ENCODE data around the gene FAAP20.

Gene FAAP20

DNA sequence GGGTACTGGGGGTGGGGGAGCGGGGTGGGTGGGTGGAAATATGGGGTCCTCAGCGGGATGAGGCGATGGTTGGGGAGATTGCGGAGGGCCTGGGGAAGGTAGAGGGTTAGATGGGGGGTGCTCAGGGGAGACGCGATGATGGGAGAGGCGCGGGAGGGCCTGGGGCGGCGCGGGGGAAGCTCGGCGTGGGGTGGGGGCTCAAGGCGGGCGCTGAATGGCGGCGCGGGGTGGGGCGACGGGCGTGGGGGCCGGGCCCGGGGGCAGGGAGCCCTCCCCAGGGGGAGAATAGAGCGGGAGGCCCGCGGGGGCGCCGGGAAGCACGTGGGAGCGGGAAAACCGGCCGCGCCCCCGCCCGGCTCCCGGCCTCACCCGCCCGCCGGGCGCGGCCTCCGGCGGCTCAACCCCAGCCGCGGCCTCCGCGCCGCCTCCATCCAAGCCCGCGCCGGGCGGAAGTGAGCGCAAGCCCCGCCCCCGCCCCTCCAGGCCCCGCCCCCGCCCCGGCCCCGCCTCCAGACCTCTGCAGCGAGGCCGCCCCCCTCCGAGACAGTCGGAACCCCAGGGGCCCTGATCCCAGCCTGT, at the start of gene FAAP20:
FAAP20 (minus strand) TSS at position 454 of the 579 bp plus-strand sequence; CDS start at position 431, 23 bp downstream.
- peak in 1 of 2 donors; percentile 96 for DNase-seq

DNA sequence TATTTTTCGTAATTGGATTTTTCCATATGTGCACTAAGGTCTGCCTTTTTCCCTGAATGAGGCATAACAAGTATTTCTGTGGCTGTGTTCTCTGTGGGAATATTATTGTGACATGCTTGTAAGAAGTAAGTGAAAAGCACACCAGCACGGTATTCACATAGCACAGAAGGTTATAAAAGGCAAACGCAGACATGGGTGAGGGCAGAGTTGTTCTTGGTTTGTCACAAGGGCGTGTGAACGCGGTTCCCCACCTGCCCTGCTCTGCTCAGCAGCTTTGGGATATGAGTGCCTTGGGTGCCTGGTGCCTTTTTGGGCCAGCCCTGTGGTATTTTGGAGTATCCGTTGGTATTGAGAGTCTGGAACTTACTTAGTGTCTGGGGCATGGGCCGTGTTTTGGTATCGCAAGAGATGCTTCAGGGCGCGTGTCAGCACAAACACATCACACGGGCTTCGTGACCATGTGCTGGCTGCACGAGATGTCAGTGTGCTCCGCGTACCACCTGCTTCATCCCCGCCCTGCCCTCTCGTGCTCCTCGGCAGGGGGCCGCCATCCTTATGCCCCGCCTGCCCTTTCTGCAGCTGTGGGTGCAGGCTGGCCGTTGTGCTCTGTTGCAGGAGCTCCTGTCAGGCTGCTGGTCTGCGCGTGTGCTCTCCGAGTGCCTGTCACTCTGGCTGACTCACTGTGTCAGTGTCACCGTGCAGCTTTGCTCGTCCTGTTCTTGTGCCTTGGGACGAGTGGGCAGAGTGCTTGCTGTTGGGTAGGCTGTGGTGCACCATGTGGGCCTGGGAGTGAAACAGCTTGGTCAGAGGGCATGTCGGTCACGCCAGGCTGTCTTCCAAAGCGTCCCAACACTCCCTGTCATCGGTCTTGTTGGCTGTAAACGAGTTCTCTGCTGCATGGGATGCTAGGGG, 48.5 kb upstream of the FAAP20 start:
- no peak for DNase-seq

DNA sequence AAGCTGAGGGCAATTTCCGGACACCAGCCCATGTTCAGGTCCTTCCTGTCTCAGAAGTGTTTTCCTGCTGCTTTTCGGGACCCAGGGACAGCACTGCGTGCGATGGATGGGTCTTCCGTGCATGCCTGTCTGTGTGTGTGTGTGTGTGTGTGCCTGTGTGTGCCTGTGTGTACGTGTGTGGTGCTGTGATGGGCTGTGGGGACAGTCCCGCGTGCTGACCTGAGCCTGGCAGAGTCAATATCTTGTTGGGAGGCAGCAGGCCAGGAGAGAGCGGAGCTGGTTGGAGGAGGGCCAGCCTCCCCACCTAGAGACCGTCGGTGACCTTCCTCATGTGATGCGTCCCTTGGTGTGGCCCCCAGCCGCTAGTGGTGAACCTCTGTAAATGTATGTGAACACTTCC, 47.2 kb upstream of the FAAP20 start:
- no peak for DNase-seq

DNA sequence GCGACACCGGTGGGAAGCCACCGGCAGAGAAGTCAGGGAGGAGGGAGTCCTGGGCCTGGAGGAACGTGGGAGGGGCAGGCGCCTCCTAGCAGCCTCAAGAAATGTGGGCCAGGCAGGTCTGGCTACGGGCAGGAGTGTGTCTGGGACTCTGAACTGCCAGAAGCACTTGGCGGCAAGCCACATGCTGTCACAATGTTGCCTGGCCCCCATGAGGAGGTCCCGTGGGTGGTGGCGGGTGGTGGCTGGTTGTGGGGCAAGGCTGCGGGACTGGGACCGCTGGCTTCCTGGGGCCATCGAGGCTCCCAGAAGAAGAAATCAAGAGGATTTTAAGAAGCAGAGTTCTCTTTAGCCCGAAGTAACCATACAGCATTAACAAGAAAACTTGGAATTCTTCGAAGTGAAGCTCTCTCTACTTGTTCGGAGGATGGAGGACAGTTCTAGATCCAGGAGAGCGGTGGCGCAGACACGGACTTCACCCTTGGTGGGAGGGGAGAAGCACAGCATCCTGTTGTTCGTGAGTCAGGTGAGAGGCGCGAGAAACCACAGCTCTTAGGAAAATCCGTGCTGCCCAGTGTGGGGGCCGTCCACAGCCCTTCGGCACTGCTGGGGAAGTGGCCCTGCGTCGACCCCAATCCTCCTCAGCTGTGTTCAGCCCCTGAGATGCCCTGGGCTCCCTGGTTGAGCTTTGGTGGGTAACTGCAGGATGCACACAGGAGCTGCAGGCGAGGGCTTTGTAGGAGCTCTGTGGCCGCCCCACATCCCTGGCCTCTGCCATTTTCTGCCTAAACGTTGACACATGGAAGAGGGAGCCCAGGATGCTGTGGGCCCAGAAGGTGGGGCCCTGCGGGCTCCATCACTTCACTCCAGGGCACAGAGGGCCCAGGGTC, 45.9 kb upstream of the FAAP20 start:
- DNase-seq: no peak

DNA sequence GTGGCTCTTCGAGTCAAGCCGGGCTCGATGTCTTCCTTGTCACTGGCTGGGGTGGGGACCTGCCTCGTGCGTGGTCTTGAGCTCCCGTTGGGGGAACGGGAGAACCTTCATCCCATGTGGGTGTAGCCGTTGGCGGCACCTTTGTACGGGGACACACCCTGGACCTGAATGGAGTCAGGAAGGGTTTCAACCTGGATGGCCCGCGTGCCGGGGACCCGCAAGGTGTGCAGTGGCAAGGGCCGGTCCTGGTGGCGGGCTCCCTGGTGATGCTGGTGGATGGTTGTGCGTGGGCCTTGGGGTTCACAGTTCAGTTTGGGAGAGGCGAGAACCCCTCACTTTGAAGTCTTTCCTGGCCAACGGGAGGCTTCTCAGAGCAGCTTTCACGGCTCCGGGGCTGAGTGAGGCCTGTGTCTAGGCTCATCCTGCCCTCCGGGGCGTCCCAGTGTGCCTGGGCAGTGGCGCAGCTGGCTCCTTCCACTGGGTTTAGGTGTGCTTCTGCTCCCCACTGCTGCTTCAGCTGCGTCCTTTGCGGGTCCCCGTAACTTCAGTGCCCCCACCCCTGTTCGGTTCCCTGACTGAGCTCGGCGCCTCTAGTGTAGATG, 44.9 kb upstream of the FAAP20 start:
- DNase-seq: no peak

DNA sequence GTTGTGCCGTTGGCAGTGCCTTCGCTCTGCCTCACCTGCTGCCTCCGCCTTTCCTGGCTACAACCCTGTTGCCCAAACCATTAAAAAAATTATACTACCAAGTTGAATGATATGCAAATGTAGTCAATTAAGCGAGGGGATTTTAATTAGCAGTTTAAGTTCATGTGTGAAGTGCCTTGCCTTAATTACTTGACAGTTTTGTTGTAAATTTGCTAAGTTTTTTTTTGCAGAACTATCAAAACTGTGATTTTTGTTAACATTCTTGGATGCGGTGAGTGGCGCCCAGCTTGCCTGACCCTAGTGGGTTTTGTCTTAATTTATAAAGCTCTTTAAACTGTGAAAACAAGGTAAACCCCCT, 44.4 kb upstream of the FAAP20 start:
- no peak for DNase-seq

DNA sequence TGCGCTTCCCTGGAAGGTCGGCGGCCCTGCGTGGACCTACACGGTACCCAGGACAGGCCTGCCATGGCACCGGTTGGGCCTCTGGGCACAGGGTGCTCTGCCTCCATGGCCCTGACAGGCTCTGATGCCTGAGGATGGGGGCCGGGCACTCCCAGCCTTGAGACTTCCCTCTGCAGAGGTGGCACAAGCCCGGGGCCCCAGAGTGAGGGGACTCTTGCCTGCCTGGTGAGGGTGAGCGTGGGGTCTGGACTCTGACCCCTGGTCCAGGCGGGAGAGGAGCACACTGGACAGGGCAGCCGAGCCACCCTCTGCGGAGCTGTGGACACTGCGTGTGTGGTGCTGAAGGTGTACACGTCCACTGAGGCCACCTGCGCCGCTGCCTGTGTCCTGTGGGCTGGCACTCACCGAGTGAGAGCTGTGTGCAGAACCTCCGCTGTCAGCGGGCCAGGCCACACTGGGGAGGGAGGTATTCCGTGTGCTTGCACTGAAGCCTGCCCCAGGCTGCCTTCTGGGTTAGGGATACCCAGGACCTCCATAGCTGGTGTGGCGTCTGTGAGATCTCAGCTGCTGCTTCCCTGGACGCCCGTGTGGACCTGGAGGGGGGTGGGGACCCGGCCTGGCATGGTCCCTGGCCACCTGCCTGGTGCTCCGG, 43.9 kb upstream of the FAAP20 start:
- DNase-seq: no peak

GRCh38 chr1:2237773-2238172, 43.2 kb upstream of the FAAP20 start:
- DNase-seq: no peak

DNA sequence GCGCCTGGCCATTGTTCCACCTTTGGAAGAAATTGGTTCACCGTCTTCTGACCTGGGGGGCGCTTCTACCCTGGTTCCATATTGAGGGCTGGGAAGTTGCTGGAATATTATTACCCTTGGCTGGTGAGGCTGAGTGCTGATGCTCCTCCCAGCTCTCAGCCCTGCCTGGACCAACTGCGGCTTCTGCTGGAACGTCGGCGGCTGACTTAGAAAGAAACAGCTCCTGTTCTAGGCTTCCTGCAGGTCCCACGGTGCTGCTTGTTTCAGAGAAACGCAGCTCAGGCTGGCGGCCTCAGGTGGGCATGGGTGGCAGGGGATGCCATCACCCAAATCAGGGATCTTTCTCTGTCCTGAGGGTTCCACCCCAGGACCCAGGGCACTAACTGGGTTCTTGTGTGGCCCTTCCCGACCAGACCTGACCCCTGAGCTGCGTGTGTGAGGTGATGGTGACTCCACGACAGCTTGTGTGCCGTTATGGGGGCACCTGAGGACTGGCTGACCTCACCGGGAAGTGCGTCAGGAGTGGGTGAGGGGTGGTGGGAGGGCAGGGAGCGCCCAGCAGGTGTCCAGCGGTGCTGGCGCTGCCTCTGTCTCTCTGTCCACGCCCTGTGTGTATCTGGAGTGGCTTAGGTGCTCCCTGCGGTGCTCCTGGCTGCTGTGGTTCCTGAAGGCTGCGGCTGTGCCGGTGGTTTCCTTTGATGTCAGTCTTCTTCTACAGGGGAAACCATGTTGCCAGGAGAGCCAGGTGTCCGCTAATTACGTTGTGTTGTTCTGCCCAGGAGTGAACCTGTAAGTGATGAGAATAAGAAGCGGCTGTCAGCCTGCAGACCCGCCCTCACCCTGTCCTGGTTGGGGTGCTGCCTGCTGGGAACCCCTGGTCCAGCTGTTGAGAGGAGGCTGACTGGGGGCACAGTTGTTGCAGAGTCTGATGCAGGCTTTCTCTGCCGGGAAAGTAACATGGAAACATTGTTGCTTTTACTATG, 42.4 kb upstream of the FAAP20 start:
- no peak for DNase-seq

GRCh38 chr1:2235300-2235998, 40.9 kb upstream of the FAAP20 start:
- DNase-seq: no peak

- peak in 1 of 2 donors; percentile 51 for DNase-seq
These were observed 40.2 kb upstream of the FAAP20 start for GRCh38 chr1:2234762-2235113.

DNA sequence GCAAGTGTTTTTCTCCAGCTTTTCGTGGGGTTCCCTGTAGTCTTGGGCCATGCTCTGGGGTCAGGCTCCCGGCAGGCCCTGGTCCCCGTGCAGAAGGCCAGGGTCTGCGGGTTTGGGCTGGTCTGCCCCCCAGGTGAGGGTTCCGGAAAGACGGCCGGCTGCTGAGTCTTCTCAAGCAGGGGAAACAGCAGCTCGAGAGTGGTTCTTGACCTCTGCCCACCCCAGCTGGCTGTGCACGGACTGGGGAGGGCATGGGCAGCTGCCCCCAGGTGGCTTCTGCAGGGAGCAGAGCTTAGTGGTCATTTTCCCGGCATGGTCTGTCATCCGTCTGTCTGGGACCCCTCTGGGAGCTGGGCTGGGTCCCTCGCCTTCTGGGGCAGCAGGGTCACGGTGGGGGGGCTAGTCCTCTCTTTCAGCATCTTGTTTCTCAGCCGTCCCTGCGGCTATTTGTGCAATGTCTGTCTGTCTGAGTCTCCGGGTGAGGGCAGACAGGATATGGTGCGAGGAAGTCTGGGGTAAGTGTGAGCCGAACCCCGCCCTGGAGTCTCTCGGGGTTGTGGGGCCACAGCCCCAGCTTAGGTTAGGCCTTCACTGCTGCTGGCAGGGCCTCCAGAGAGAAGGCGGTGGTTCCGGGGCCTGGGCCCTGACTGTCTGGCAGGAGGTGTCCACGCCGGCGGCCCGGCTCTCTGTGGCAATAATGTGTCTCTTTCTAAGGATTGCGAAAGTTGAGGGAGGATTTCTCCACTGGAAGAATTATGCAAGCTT, 39.6 kb upstream of the FAAP20 start:
- peak; percentile 70 to 71 for DNase-seq

DNA sequence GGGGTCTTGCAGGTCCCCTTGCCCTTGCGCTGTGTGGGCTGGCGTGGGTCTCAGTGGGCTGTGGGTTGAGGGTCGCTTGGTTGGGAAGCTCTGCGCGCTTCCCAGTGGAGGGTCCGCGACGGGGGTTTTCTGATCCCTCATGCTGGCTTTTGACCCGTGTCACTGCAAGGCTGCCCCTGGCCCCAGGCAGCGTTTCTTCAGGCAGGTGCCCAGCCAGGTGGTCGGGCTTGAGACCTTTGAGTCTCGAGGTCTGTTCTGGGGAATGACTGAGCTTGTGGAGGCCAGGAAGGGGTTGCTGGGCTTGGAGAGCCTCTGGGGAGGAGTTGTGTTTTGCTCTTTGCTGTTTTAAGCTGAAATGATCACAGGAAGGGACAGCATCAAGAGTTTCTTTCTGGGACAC, 38.9 kb upstream of the FAAP20 start:
- no peak for DNase-seq

GRCh38 chr1:2232916-2233438, 38.4 kb upstream of the FAAP20 start:
- no peak for DNase-seq

GRCh38 chr1:2232255-2232915, 37.8 kb upstream of the FAAP20 start:
- DNase-seq: no peak

GRCh38 chr1:2231532-2232254, 37.1 kb upstream of the FAAP20 start:
- DNase-seq: no peak

DNA sequence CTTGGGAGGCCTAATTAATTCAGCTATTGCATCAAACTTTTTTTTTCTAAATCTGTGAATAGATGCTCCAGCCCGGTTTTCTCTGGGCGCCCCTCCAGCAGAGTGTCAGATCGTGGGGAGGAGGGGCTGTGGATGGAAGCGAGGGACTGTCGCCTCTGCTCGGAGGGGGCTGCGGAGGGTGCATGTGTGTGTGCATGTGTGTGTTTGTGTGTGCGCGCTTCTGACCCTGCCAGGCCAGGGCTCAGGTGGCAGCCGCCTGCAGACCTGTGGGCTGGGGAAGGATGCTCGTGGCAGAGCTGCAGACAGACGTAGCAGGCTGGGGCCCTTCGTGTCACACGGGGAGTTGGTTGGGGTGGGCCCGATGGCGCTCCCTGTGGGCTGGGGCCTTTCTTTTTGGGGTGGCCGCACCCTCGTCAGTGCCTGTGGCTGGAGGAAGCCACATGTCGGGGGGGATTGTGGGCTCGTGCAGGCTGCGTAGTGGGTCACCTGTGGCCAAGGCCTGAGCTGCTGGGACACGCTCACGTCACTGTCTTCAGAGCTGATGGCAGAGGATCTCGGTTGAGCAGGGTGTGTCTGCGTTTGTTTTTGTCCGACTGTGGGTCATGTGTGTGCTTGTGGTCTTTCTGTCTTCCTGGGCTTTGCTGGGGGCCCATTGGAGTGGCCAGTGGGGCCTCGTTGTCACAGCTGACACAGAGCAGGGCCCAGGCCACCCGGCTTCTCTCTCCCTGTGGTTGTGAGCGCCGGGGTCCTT, 36.4 kb upstream of the FAAP20 start:
- DNase-seq: no peak
